NCI-H1436 treated with DMSO at 0.1 percent for 48 hours (cell line): ENCODE data around the gene NGFR.
"Not testable (repeated sequence)": the region's sequence is repeated elsewhere in the genome, so short reads cannot be mapped to it uniquely, and the experiment has no call there.

Experiments
- DNase-seq: peaks from one replicate; lab custom pipeline; 2025; lab: John Stamatoyannopoulos, UW

NGFR gene

GRCh38 chr17:49496867-49497147 is 1.7 kb downstream of the NGFR start:
- no peak for DNase-seq

DNA sequence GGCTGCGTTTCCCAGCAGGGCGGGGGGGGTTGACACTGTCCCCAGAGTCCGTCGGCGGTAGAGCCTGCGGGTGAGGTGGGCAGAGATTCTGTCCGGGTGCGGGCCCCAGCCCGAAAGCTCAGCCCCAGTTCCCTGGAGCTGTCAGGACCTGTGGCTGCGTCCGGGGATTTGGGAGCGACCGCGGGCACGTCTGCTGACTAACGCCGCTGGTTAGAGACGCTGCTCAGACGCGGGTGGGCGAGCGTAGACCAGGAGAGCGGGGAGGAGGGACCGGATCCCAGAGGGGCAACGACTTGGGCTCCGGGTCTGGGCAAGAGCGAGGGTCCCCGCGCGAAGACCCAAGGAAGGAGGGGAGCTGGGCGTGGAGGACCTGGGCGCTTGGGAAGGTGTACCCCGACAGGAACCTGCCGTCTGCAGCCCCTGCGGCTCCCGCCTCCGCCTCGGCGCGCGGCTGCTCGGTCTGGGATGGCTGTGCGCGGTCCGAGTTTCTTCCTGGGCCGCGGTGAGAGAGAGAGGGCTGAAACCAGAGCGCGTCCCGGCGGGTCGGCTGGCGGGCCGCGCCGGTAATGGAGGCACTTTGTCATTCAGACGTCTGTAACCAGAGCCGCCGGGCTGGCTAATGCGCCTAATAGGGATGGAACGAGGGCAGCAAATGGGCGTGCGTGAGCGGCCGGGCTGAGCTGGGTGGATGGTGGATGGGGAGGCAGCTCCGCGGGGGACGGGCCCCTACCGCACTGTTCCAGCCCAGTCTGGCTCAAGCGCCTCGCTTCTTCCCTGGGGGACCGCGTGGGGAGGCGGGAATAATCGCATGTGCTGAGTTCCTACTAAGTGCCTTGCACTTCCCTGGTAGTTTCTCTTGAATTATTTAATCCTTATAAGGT is 2.3 kb downstream of the NGFR start:
- DNase-seq: no peak

DNA sequence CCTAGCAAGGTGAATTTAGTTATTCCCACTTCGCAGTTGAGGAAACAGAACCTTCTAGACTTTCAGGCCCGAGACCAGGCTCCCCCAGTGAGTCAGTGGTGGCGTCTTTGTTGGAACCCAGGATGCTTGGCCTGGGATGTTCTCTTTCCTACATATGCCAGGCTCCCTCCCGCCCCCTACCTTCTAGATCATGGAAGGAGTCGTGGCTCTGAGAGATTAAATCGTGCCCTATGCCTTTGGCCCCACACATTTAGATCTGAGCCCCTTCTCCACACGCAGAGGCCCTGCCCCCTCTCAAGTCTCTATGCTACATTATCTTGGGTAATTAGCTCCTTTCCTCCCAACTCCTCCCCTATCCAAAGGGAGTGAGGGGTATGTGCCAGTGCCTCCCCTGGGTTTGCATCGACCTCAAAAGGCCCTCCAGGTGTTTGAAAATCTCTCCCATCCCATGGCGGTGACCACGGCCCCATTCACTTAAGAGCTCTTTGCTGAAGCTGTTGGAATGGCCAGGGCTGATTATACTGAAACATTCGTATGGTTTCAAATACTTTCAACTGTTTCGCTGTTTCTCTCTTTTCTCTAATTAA is 3.0 kb downstream of the NGFR start:
- DNase-seq: no peak

- DNase-seq: no peak
Measured at GRCh38 chr17:49501496-49501895, 6.4 kb downstream of the NGFR start.

DNA sequence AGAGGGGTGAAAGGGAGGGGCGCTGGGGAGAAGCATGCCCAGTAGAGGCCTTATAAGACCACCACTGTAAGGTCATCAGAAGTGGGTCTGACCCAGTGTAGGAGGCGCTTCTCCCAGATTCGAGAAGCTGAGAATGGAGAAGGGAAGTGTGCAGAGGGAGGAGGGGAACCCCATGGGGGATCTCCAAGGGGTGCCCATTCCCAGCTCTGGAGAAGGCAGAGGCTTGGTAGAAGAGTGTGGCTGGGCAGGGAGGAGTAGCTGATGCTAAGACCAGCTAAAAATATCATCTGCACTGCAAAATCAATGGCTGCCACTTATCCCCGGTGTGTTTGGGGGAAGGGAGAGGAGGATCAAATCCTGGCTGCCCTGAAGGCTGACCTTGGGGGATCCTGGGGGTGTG is 7.2 kb downstream of the NGFR start:
- DNase-seq: no peak

DNA sequence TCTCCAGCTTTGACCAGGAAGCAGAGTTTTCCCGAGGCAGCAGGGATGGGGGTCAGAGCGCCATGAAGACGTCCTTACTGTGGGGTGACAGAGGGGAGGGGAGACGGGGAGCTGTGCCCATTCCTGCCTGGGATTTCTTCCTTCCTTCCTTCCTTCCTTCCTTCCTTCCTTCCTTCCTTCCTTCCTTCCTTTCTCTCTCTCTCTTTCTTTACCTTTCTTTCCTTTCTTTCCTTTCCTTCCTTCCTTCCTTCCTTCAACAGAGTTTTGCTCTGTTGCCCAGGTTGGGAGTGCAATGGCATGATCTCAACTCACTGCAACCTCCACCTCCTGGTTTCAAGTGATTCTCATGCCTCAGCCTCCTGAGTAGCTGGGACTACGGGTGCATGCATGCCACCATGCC is 7.6 kb downstream of the NGFR start:
- not testable (repeated sequence) for DNase-seq

DNA sequence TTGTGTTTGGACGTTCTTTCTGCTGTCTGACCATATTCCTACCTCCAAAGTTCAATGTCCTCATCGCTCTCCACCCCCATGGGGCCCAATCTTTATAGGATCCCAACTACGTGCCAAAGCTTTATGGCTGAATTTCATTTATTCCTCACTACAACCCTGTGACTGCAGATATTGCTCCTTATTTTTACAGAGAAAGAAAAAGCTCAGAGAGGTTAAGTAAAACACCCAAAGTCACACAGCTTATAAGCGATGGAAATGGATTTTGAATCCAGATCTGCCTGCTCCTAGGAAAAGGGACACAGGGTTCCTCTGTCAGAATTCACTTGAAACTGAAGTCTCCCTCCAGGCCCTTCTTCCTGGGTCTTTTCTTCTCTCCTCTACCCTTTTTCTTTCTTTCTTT is 9.3 kb downstream of the NGFR start:
- no peak for DNase-seq

DNA sequence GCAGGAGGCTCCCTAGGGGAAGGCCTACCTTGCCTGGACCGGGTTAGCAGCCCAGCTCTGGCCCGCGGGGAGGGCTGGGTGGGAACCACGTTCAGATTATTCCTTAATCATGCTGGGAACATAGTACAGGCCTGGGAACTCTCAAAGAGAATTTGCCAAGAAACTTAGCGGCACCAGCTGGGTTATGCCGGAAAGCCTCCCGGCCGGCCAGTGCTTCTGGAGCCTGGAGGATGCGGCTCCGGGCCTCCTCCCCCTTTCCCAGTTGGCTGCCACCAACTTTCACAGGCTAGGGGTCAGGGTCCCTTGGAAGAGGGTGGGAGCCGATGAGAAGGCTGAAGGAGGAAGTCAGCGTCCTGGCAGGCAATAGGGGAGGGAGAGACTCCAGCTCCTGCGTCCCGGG is 10.8 kb downstream of the NGFR start:
- DNase-seq: no peak

GRCh38 chr17:49506282-49506681 is 11.2 kb downstream of the NGFR start:
- no peak for DNase-seq

DNA sequence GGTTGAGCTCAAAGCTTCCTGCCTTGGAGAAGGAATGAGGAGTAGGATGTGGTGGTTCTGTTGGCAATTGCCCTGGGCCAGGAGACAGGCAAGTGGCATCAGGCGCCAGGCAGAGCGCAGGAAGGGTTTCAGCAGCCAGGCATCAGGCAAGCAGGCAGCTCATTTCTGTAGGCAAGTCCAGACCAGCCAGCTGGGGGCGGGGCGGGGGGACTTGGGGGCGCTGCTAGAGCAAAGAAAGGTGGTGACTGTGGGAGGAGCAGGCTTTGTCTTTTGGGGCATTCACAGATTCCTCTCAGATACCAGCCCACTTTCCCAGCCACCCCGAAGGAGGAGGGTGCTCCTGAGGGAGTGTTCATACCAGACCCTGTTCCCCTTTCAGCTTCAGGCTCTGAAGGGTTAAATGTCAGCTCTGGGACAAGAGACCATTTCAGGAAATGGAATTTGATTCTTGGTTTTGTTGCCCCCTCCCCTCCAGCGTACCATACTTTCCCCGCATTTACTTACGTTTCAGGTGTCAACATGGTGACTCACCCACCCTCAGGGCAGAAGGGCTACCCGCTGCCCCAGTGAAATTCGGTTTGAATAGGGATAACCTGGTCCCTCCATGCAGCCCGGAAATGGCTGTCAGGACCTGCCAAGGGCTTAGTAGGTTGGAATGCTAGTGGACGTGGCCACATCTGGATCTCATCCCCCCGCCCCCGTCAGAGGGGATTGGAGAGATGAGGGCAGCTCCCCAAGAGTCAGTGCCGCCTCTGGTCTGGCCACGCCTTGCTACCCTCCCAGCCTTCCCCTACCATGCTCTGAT is 13.2 kb downstream of the NGFR start:
- DNase-seq: peak; percentile 51

DNA sequence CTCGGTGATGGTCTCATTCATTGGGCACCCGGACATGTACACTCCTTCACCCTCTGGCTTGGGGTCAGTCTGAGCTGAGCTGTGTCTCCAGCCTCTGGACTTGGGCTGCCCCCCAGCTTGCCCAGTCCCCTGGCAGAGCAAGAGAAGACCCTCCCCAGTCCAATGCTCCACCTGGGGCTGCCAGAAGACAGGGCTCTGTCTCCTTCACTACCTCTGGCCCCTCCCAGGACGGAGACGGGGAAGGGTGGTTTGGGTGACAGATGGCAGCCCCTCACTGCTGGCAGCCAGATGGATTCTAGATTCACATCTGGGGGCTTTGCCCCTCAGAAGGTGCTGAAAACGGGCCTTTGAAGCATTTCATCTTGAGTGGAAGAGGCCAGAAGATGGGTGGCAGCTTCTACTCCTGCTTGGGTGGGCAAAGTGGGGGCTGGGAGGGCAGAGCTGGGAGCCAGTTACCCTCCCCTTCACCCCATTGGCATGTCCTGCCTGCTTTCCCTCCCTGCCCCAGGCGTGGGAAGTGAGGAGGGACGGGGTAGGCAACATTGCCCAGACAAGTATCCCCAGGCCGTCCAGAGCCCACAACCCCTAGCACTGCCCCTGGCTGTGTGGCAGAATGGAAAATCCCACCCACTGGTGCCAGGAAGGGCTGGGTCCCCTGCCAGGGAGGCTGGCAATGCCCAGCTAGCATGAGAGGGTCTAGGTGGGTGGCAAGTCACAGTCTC is 13.9 kb downstream of the NGFR start:
- no peak for DNase-seq

GRCh38 chr17:49509588-49509917 is 14.5 kb downstream of the NGFR start:
- DNase-seq: no peak

DNA sequence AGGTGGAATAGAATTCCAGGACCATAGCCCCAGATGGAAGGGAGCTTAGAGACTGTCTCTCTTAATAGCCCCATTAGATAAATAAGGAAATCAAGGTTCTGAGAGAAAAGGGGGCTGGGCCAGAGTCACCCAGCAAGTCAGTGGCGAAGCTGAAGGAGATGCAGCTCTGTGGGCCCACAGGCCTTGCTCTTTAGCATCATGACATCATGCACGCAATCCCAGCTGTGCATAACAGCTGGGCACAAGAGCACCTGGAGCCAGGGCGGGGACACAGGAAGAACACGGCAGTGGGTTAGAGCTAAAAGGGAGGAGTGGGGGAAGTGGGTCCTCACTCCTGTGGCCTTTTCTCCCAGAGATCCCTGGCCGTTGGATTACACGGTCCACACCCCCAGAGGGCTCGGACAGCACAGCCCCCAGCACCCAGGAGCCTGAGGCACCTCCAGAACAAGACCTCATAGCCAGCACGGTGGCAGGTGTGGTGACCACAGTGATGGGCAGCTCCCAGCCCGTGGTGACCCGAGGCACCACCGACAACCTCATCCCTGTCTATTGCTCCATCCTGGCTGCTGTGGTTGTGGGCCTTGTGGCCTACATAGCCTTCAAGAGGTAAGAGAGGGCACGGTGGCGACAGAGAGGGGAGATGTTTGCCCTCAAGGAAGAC is 15.1 kb downstream of the NGFR start:
- DNase-seq: no peak

DNA sequence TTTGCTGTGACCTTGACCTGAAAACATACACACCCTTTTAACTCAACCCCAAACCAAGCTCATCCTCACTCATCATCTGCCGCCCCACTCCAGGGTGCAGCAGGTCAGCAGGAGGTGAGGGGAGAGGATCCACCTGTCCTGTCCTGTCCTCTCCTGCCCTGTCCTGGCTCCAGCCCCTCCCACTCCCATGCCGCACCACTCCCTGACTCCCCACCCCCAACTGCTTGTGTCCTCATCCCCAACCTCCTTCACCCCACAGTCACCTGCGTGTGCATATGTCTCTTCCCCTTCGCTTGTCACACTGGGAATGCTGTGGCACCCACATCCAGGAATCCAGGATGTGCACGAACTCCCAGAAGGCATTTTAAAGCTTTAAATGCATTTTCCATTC is 15.6 kb downstream of the NGFR start:
- DNase-seq: no peak

GRCh38 chr17:49511810-49512209 is 16.7 kb downstream of the NGFR start:
- no peak for DNase-seq

- no peak for DNase-seq
Measured at GRCh38 chr17:49512296-49513043, 17.4 kb downstream of the NGFR start.

- DNase-seq: no peak
Measured at GRCh38 chr17:49513044-49513395, 17.9 kb downstream of the NGFR start.

GRCh38 chr17:49513641-49514040 is 18.5 kb downstream of the NGFR start:
- no peak for DNase-seq

GRCh38 chr17:49514071-49514721 is 19.1 kb downstream of the NGFR start:
- no peak for DNase-seq

GRCh38 chr17:49515196-49515770 is 20.2 kb downstream of the NGFR start:
- DNase-seq: no peak

GRCh38 chr17:49516180-49516579 is 21.1 kb downstream of the NGFR start:
- no peak for DNase-seq
